Keratinocyte (primary cell): Measurements from ENCODE around the gene CDX1. TPM values are rescaled to one million over a fixed set of nuclear protein-coding genes. Genes with fewer than 3 reads are reported as not detected.

Experiments
- DNase-seq: peaks from one replicate; pipeline ENCODE4 v3.0.0-alpha.2; 2011; ENCODE audit warnings: low read depth, missing footprints, low spot score
- FAIRE-seq: peaks from 2 replicates; lab custom pipeline; 2011; peaks lifted over from hg19 to GRCh38; lab: Jason Lieb, UNC
- H2AFZ ChIP-seq: 2 replicates; pipeline ENCODE4 v1.6.0; 2012; ENCODE audit warnings: low read length, control low read depth, inconsistent platforms; ENCODE audit not compliant: control insufficient read depth
- H3K27ac ChIP-seq: 2 replicates; pipeline ENCODE4 v1.5.1; 2011; ENCODE audit warnings: low read length; ENCODE audit not compliant: control insufficient read depth, insufficient read depth
- H3K27me3 ChIP-seq: 3 replicates; pipeline ENCODE4 v1.6.0; 2011; ENCODE audit warnings: low read length; ENCODE audit not compliant: control insufficient read depth, insufficient read depth; ENCODE audit errors: extremely low read depth
- H3K36me3 ChIP-seq, 2 experiments: 2 replicates in 1 of 2; 3 replicates in 1 of 2; pipeline ENCODE4 v1.5.1; 2011; ENCODE audit warnings: low read length in 2 of 2, mild to moderate bottlenecking in 1 of 2; ENCODE audit not compliant: control insufficient read depth in 2 of 2, insufficient read depth in 2 of 2; ENCODE audit errors: extremely low read depth in 1 of 2
- H3K4me1 ChIP-seq: 3 replicates; pipeline ENCODE4 v1.5.1; 2011; ENCODE audit warnings: low read length; ENCODE audit not compliant: control insufficient read depth, insufficient read depth; ENCODE audit errors: extremely low read depth
- H3K4me2 ChIP-seq: 3 replicates; pipeline ENCODE4 v1.6.0; 2011; ENCODE audit warnings: low read depth, low read length; ENCODE audit not compliant: control insufficient read depth, insufficient read depth; ENCODE audit errors: extremely low read depth
- H3K4me3 ChIP-seq, 3 experiments: fragments of 200-600 bp in 1 of 3; sonication (generic) in 1 of 3; 2 replicates in 2 of 3; 3 replicates in 1 of 3; pipeline ENCODE4 v1.5.1; 2011 to 2016; ENCODE audit warnings: low read length in 3 of 3, mild to moderate bottlenecking in 3 of 3, control low read depth in 2 of 3, inconsistent platforms in 1 of 3, low read depth in 1 of 3, mixed read lengths in 1 of 3, mixed run types in 1 of 3, moderate library complexity in 1 of 3; ENCODE audit not compliant: control insufficient read depth in 2 of 3, insufficient read depth in 2 of 3; ENCODE audit errors: extremely low read depth in 1 of 3
- H3K79me2 ChIP-seq: 2 replicates; pipeline ENCODE4 v1.6.0; 2012; ENCODE audit warnings: low read length; ENCODE audit not compliant: control insufficient read depth, insufficient read depth
- H3K9ac ChIP-seq: 3 replicates; pipeline ENCODE4 v1.6.0; 2011; ENCODE audit warnings: low read length; ENCODE audit not compliant: control insufficient read depth, insufficient read depth; ENCODE audit errors: extremely low read depth
- H3K9me1 ChIP-seq: 3 replicates; pipeline ENCODE4 v1.6.0; 2011; ENCODE audit warnings: low read length; ENCODE audit not compliant: control insufficient read depth, insufficient read depth; ENCODE audit errors: extremely low read depth
- H3K9me3 ChIP-seq: 2 replicates; pipeline ENCODE4 v1.5.1; 2012; ENCODE audit warnings: low read depth, low read length; ENCODE audit not compliant: control insufficient read depth
- H4K20me1 ChIP-seq: 3 replicates; pipeline ENCODE4 v1.6.0; 2011; ENCODE audit warnings: low read length; ENCODE audit not compliant: control insufficient read depth, insufficient read depth; ENCODE audit errors: extremely low read depth
- EZH2 ChIP-seq: IDR thresholded peaks from one replicate; pipeline ENCODE4 v1.6.1; 2012; ENCODE audit warnings: inconsistent platforms, mild to moderate bottlenecking, low read length, moderate library complexity
- dilution Hi-C: fragments of 300-500 bp; cut with MboI; formaldehyde crosslinking; loops from one replicate; pipeline ENCODE4 v1.7.0; 2020; ENCODE audit warnings: low sequenced_read_pairs; ENCODE audit not compliant: extremely low pct_ligation_motif_present
- polyA plus RNA-seq, 5 experiments: library from polyadenylated mRNA; depleted of rRNA in 3 of 5; stranded (reverse) in 3 of 5; stranded (forward) in 1 of 5; unstranded in 1 of 5; fragments of >200 nt; gene quantifications; 1 replicate in 1 of 5; 2 replicates in 3 of 5; 3 replicates in 1 of 5; pipeline versions ENCODE4 v1.2.1 to v1.2.3, GENCODE V29; 2011 to 2012; ENCODE audit warnings: missing spikeins in 2 of 5, low read depth in 1 of 5, low replicate concordance in 1 of 5
- TF ChIP-seq, protein P1 (sequence below), 3 experiments: IDR thresholded peaks in 1 of 3; conservative IDR thresholded peaks in 1 of 3; optimal IDR thresholded peaks in 1 of 3; 2 replicates in 2 of 3; 3 replicates in 1 of 3; pipeline versions ENCODE3 to v1.5.1; 2011; ENCODE audit warnings: low read length in 3 of 3, mild to moderate bottlenecking in 3 of 3, moderate library complexity in 2 of 3, control low read depth in 1 of 3, inconsistent platforms in 1 of 3; ENCODE audit not compliant: insufficient read depth in 2 of 3; ENCODE audit errors: extremely low read depth in 1 of 3

The CDX1 gene
- polyA plus RNA-seq, 1 donor (not counting 4 experiments of a cell fraction or from before 2014, with no cell fraction given), result not detected

DNA sequence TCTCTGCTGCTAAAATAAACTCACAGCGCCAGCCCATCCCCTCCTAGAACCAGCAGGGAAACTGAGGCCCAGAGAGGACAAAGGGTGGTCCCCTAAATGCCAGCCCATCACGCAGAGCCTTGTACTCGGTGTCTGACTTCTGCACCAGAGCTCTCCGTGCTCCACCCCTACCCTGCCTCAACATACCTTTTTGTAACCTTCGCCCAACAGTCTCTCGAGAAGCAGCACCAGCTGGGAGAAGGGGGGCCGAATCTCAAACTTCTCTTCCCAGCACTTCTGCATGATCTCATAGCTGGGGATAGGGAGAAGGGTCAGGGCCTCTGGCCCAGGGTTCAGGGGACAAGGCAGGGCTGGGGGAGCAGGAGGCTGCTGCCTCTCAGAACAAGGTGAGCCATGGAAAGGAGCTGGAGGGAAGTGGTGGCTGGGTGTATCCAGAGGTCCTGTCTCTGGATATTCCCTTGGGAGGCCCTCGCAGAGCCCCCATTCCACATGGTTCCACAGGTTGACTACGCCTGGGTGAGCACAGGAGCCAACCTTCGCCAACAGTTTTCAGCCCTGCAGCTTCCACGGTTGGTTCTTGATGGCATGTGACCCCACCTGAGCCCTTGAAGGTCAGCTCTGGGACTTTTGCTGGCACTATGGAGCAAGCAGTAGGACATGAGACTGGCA is 47.9 kb upstream of the CDX1 start:
- no peak overlapping the region for H3K9ac ChIP-seq
- H2AFZ ChIP-seq, result no peak overlapping the region
- no peaks in the 10 kb centered on the region for H4K20me1 ChIP-seq
- no peak for TF ChIP-seq EZH2
- TF ChIP-seq, protein P1, sequence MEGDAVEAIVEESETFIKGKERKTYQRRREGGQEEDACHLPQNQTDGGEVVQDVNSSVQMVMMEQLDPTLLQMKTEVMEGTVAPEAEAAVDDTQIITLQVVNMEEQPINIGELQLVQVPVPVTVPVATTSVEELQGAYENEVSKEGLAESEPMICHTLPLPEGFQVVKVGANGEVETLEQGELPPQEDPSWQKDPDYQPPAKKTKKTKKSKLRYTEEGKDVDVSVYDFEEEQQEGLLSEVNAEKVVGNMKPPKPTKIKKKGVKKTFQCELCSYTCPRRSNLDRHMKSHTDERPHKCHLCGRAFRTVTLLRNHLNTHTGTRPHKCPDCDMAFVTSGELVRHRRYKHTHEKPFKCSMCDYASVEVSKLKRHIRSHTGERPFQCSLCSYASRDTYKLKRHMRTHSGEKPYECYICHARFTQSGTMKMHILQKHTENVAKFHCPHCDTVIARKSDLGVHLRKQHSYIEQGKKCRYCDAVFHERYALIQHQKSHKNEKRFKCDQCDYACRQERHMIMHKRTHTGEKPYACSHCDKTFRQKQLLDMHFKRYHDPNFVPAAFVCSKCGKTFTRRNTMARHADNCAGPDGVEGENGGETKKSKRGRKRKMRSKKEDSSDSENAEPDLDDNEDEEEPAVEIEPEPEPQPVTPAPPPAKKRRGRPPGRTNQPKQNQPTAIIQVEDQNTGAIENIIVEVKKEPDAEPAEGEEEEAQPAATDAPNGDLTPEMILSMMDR (optimal IDR thresholded peaks at IDR 0.05 in 1 of 3, IDR thresholded peaks at IDR 0.05 in 1 of 3, conservative IDR thresholded peaks at IDR 0.05 in 1 of 3; ENCODE audit: extremely low read depth in 1 of 3, insufficient read depth in 2 of 3, low read length in 3 of 3), result no peak
- H3K9me1 ChIP-seq, result no peaks in the 10 kb centered on the region
- H3K4me2 ChIP-seq, result no peak overlapping the region
- dilution Hi-C loops, result no loop called here
- no peaks in the 10 kb centered on the region for H3K36me3 ChIP-seq
- no peaks in the 10 kb centered on the region for H3K9me3 ChIP-seq
- H3K27ac ChIP-seq, result no peak overlapping the region
- H3K27me3 ChIP-seq, result peaks cover 4% of the 10 kb centered on the region
- H3K4me3 ChIP-seq, result no peak overlapping the region
- FAIRE-seq (no peak), DNase-seq (no peak)
- no peaks in the 10 kb centered on the region for H3K79me2 ChIP-seq
- H3K4me1 ChIP-seq, result peaks cover 3% of the 10 kb centered on the region

DNA sequence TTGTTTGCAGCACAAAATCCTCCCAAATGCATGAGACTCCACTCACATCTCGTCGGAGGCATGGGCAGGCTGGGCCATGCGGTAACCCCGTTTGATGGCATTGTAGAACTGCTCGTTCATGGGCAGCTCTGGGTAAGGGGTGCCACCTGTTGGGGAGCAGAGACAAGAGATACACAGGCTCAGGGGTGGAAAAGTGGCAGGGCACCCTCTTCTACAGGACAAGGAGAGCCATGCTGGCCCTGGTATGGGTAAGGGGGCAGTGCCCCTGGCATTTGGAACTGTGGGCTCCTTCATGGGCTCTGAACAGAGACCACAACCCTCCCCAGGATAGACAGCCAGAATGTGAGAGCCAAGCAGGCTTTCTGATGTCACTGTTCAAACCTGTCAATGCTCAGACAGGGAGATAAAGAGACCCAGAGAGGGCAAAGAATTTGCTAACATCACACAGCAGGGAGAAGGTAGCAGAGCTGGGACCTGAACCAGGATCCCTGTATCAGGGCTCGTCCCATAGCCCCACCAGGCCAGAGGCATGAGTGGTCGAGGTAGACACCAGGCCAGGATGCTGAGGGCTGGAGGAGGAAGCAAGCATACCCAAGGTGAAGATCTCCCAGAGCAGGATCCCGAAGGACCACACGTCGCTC is 47.0 kb upstream of the CDX1 start:
- H3K79me2 ChIP-seq, result no peaks in the 10 kb centered on the region
- dilution Hi-C loops, result no loop called here
- no peak for TF ChIP-seq EZH2
- TF ChIP-seq, protein P1 (optimal IDR thresholded peaks at IDR 0.05 in 1 of 3, IDR thresholded peaks at IDR 0.05 in 1 of 3, conservative IDR thresholded peaks at IDR 0.05 in 1 of 3; ENCODE audit: extremely low read depth in 1 of 3, insufficient read depth in 2 of 3, low read length in 3 of 3), result peak in 1 of 3 experiments; percentile 30
- FAIRE-seq (no peak), DNase-seq (no peak)
- no peak overlapping the region for H3K4me3 ChIP-seq
- H3K9me3 ChIP-seq, result no peaks in the 10 kb centered on the region
- no peak overlapping the region for H3K4me2 ChIP-seq
- no peak overlapping the region for H2AFZ ChIP-seq
- no peak overlapping the region for H3K27ac ChIP-seq
- H3K4me1 ChIP-seq, result peaks cover 3% of the 10 kb centered on the region
- H3K9ac ChIP-seq, result no peak overlapping the region
- H3K27me3 ChIP-seq, result peaks cover 4% of the 10 kb centered on the region
- no peaks in the 10 kb centered on the region for H4K20me1 ChIP-seq
- H3K36me3 ChIP-seq, result no peaks in the 10 kb centered on the region
- H3K9me1 ChIP-seq, result no peaks in the 10 kb centered on the region
